Epidermal melanocyte (primary cell): ENCODE data around the gene FGF1.

Experiments
- DNase-seq: peaks from one replicate; pipeline ENCODE4 v3.0.0; 2011; ENCODE audit warnings: low spot score; ENCODE audit not compliant: insufficient read length

FGF1 gene

DNA sequence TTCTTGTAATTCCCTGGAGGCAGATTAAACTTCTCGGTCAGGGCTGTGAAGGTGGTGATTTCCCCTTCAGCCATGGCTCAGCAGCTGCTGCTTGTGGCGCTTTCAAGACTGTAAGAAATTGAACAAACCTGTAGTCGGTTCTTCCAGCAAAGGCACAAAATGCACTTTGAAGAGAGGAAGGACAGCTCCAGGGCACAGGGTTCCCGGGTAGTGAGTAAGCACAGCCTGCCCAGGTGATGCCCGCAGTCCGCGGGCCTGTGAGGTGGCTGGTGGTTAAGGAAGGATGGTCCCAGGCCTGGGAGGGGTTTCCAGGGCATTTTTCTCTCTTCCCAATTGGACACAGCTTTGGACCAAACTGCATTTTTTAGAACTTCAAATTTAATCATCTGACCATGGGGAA lies 71.8 kb downstream of the FGF1 start:
- DNase-seq: no peak

DNA sequence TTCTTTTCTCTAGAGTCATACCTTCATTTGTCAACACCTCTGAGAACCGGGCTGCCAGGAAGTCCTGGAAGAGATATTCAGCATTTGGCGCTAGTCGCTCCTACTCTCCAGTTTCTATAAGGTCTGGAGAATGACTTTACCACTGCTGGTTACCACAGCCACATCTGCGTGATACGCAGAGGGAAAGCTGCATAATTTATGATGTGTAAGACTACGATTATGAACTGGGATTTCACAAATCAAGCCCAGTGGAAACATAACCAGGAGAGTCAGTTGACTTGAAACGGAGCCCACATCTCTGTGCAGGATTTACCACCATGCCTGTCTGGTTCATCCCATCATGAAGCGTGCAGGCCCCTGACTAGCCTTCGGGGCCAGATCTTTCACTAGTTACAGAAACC lies 72.6 kb downstream of the FGF1 start:
- no peak for DNase-seq

DNA sequence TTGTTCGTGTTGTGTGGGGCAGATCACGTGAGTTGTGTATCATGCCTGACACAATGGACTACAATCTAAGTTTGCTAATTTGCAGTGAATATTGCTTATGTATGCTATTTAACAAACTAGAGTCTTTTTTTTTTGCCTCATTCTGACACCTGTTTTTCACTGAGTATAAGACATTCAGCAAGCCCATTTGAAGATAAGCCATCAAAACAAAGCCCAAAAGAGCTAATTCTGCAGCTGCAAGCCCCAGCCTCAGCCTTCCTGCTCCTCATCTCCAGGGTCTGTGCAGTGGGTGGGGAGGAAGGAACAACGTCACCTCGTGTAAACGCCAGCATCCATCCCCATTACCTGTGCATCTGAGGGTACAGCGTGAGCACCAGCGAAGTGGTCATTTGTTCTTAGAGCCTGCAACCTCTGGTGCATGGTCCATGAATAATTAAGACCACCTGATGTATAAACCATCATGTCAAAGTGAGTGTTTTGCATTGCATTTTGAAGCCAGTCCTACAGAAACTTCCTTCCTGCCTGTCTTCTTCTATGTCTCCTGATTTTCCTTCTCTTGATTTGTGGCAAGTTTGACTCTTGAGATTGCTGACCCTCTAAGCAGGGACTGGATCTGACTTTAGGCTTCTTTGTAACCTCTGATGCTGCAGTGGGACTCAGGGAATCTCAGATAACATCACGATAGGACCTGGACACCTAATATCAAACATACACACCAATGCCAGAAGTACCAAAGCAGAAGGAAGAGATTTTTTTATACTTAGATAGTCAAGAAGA lies 73.2 kb downstream of the FGF1 start:
- DNase-seq: no peak

DNA sequence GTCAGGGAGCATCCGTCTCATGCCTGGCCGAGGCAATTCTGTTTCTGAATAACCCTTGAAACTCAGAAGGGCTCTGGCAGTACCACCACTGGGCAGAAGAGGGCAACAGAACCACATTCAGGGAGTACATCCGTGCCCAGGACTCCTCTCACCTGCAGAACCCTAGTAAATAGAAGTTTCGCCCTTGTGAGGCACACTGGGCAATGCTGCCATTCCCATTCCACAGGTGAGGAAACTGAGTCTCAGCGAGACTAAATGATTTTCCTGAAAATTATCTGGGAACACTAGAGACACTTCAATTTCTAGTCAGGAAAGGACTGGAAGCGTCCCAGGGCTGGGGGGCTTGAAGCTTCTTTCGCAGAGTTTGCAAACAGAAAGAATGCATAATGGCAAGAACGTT lies 74.7 kb downstream of the FGF1 start:
- peak; percentile 75 for DNase-seq

DNA sequence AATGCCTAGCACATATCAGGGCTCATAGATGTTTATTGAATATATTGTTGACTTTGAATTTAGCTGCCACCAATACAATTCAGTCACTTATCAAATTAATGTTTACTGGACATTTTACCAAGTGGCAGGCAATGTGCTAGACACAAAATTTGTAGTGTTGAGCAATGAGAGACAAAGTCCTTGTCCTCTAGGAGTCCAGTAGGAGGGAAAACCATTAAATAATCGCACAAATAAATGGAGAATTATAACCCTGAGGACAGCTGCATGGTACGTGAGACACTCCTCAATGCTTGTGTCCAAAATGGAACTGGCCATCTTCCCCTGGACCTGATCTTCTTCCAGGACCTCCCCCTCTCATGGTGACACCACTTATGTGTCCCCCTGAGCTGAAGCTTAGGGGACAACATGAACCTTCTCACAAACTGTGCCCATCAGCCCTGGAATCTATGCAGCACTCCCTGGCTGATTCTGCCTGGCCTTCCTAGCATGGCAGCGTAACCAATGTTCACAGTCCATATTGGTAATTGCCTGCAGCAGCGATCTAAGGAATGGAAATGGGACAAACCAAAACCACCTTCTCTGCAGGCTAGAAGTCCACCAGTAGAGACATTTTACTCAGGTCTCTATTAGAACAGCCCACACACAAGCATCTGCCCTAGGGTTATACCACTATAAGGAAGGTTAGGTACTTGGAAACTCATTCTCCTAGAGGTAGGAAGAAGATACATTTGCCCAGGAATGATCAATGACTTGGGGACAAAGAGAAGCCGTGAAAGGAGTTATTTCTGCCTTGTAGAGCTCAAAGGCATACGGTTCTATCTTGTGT lies 75.5 kb downstream of the FGF1 start:
- DNase-seq: no peak

DNA sequence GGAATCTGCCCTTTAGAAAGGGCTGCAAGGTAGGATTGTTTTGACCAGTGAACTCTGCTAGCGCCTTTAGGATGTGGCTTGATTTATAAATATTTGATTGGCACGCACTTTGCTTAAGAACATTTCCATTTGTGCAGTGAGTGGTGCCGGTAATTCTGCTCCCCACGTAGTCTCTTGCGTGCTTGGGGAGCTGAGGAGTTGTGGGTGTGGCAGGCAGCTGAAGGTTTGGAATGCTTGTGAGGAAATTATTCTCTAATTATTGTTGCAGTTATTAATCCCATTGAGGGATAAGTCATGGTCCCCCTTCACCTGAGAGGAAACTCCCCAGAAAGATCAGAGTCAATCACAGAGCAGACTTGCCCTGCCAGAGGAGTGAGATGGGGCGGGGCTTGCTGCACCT lies 76.7 kb downstream of the FGF1 start:
- DNase-seq: no peak

DNA sequence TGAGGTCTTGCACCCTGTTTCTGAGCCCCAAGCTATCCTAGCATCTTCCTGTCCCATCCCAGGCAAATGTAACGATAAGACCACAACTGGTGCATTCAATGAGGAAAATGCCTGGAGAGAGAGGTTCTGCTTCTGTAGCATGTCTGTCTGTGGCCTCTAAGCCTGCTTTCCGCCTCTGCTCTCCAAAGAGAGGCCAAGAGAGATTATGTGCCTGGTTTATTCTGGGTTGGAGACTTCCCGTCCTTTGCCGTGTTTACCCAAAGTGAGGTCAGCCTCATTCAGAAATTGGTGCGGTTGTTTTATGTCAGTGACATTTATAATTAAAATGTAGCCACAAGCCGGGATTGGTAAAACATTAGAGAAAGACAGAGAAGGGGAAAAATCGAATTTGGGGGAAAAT lies 77.8 kb downstream of the FGF1 start:
- DNase-seq: no peak

DNA sequence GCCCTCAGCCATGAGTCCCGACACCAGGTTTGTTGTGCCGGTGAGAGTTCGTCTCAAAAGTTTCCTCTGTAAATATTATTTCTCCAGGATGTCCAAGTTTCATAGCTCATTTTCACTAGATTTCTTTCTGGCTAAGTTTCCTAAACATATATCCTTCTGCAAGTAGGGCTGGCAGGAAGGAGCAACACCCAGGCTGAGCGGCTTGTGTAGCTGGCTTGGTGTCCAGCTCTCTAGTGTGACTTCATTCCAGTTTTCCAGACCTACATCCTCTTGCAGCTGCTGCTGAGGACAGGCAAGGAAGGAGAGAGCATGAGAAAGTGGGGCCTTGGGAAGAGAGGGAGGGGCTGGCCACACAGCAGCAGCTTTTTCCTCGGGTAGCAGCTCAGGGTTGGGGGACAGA lies 80.3 kb downstream of the FGF1 start:
- DNase-seq: no peak

DNA sequence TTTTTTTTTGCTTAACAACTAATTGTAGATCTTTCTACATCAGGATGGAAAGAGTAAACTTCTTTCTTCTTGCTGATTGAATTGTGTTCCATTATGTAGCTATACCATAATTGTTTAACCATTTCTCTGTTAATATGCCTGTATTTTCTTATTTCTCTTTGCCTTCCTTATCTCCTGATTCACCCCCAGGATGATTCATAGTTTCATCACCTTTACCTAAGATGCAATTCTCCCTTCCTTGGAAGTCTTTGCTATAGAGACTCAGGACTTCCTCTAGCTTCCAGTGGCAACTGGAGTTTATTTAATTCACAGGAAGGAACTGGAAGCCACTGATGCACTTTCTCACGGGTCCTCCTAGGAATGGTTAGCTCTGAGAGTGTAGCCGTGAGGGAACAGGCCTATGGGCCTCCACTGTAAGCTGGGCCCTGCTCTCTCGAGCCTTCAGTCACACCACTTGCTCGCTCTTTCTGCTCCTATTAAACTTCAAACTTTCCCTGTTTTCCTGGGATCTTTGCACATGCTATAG lies 83.1 kb downstream of the FGF1 start:
- DNase-seq: no peak

DNA sequence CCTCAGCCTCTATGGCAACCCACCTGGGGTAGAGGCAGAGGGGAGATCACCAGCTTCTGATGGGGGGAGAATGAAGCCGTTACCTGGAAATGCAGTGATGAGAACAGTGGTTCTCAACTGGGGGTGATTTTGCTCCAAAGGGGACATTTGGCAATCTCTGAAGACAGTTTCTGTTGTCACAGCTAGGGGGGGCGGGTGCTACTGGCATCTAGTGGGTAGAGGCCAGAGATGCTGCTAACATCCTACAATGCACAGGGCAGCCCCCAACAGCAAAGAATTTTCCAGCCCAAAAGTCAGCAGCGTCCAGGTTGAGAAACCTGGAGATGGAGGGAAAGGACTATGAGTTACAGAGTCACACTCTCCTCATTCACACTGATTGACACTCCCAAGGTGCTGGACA lies 84.5 kb downstream of the FGF1 start:
- no peak for DNase-seq

DNA sequence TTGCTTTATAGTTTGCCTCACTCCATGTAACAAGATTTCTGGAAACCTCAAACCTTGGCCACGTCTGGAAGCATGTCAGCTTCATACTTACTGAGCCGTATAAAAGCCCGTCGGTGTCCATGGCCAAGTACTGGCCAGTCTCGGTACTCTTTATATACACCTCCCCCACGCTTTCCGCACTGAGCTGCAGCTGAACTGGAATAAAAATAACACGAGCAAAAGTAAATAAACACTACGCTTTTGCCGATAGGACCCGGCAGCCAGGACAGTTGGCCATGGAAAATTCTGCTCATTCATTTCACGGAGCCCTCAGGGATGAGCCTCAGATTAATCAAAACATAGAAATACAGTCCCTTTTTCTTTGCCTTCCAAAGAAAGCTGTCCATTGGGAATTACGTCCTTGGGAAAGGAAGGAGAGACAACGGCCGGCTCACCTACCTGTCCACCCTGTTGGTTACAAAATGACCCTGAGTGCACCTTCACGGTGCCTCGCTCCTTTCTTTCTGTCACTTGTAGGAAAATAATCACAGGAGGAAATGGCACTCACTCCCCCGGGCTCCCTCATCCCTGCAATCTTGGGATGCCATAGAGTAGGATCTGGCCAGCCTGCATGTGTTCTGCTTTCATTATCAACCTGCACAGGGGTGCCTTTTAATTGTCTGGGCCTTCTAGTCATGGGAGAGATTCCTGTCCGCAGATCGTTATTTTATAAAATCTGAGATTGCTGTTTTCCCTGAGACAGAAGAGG lies 85.1 kb downstream of the FGF1 start:
- DNase-seq: no peak

DNA sequence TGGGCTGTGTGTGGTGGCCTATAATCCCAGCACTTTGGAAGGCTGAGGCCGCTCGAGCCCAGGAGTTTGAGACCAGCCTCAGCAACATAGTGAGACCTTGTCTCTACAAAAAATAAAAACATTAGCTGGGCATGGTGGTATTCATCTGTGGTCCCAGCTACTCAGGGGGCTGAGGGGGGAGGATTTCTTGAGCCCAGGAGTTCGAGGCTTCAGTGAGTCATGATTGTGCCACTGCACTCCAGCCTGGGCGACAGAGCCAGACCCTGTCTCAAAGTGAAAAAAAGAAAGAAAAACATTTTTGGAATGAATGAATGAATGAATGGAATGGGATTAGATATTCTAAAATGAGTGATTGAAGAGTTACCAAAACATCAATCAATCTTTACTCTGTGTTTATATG lies 85.8 kb downstream of the FGF1 start:
- no peak for DNase-seq

DNA sequence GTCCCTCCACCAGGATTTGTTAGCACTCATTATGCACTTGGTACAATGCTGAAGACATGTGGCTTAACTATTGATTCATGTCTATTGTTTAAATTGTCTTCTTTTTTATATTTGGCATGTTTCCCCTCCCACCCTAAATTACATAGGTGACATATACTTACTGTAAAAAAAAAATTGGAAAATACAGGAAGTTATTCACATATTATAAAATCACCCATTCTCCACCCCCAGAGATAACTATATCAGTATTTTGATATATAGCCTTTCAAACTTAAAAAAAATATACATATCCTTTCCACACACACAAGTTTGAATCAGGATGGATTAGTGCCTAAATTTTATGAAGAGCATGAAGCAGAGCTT lies 87.6 kb downstream of the FGF1 start:
- no peak for DNase-seq

DNA sequence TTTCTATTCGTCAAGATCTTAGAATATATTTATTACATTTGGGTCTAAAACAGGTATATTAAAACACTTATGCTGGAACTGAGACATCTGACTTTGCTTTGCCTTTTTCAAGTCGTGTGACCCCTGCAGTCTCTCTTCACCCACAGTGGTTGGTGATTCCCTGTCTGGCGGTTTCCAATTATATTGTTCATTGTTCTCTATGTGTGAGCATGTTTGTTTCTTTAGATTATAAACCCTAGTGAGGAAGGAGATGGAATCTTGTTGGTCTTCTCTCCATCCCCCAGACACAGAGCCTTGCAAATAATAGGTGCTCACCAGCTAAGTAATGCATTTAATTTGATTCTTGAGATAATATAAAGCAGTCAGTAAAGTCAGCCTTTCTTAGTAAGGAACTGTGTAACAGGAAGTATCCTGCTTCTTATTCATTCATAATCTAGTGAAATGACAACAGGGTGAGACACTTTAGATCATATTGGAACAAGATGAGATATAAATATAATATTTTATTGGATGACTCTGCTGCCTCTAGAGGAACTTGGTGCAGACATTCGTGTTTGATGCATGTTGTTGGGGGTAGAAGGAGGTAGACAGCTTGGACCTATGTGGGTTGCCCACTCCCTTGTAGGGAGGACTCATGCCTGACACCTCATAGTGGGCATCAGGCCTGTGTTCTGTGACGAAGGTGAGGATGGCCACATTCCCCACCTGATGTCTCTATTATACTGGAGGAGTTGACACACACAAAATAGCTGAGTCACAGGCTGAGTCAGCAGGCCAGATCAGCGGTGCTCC lies 88.1 kb downstream of the FGF1 start:
- DNase-seq: no peak

DNA sequence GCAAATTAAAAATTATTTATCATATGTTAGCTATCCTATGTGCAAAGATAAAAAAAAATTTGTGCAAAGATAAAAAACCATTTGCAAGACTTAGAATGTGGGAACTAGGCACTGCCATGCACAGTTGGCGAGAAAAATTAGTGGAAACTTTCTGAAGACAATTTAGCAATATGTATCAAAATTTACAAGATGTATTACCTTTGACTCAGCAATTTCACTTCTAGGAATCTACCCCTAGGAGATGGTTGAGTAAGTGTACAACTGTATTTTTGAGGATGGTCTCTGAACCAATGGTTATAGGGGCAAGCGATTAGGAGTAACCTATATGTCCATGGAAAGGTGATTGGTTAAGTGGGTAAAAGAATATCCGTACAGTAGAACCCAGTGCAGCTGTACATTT lies 88.9 kb downstream of the FGF1 start:
- no peak for DNase-seq

DNA sequence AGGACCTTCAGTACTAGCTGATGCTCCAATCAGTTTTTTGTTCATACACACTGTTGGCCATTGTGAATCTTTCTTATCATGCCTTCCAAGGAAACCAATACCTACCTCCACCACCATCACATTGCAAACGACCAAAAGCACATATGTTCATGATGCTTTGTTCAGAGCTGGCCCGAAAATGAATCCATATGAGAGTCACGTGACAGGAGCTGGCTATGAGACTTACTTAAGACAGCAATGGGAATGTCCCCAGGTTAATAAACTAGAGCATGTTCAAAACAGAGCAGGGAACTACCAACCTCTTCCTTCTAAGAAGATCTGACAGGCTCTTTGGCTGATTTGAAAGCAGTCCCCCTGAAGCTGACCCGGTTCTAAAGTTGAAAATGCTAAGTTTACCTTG lies 93.5 kb downstream of the FGF1 start:
- no peak for DNase-seq

DNA sequence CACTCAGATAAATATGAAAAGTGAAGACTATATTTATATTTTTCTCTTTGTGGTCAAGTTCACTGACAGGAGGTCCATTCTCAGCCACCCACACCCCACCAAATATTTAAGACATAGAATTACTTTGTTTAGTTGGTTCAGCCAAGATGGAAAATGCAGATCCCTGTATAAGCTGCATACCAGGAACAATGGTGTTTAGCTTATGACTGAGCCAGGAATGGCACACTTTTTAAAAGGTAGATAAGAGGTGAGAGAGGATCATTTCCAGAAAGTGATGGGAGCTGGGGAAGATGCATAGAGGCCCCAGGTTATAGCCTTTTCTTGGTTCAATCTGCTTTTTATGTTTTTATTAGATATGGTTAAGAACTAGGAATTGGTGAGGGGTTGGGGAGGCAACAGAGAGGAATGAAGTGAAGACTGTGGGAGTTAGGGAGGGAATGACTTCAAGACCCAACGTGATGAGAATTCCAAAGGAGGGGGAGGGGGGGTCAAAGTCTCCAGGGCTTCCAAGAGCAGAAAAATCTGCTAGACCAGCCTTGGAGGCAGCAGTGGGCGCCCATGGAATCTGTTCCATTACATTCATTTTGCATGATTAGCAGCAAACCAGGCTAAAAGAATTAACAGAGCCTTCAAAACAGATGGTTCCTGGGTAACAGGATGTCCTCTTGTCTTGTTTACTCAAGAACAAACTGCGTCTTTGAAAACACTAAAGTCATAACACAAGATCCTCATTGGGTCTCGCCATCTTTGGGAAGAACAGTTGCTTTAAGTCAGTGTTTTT lies 95.2 kb downstream of the FGF1 start:
- DNase-seq: no peak

DNA sequence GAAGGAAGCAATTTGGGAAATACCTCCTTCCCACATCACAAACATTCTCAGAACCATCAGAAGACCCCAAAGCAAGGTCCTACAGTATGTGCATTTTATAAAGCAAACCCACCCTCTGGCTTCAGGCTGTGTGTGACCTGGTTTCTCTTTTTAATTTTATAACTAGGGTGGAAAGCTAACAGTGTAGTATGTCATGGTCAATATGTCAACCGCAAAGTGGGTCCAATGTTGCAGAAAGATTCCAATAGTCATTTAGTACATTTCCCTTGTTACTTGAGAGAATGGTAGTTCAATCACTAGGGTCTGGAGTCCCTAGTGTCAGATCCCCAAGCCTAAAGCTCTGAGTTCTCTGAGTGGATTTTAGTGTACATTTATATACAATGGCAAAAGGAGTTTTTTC lies 96.2 kb downstream of the FGF1 start:
- DNase-seq: no peak

DNA sequence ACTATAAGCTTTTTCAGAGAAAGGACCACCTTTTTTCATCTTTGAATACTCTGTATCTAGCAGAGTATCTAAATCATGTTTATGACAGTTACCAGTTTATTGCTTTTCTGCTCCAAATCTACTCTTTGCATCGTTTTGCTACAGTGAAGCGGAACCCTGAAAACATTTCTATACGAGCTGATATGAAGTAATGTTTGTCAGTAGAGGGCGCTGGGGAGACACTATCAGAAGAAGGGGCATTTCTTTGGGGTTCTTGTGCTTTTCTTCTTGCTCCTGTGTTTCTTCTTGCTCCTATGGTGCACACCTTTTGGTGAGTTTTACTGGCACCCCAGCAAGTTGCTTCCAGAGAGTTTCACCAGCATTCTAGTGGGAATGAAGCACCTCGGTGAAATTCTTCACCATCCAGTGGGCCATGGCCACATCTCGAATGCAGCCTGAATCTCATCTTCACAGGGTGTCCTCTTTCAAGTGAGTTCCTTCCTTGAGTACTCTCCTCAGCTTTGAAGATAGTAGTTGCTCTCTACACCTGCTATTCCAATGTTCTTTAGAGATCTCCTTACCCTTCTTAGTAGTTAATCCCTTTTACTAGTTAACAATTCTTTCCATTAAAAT lies 98.4 kb downstream of the FGF1 start:
- no peak for DNase-seq

DNA sequence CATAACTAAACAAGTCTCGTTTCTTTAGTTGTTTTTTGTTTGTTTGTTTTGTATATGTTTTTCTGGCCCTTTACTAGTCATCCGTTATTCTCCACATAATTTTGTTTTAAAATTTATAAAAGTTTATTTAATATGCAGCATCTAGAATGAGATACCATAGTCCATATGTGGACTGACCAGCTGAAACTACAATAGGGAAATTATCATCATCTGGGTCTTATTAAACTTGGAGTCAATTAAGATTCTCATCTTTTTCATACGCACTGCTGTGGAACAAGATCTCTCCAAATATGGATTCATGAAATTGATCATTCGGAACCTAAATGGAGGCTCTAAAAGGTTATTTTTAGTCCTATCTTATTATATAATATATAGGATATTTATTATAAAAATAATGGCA lies 99.3 kb downstream of the FGF1 start:
- no peak for DNase-seq
